ENCODE measurements around the gene JAK1. TPM values are rescaled to one million over a fixed set of nuclear protein-coding genes. Genes with fewer than 3 reads are reported as not detected.

Gene JAK1
- total RNA-seq, 2 donors from 2014 or later, result 106 to 136 TPM

DNA sequence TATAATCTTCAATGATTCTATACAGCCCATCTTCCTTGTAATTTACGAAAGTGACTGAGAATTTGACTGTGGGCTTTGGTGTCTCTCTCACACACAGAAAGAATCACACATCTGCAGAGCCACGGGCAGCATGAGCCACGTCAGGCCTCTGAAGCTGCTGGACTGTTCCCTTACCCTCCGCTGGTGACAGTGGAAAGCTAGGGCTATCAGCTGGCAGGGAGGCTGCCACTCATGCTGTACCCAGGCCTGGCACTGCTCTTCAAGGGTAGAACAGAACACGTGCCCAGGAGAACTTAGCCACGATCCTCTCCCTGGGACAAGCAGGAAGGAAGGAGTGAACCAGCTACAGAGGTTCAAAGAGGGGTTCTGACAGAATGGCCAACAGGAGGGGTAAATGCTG is 90.7 kb downstream of the JAK1 start:
- WGBS, 2 donors, result 47 to 64% methylated on average over 6 of the region's 6 CpGs
- TF ChIP-seq CTCF (IDR thresholded peaks at IDR 0.05) (no peak), POLR2A (IDR thresholded peaks at IDR 0.05) (no peak)
- ATAC-seq (no peak), DNase-seq (peak in 3 of 4 donors; percentile 27 to 57 (median 49))
- Histone ChIP-seq H3K27me3 (no peaks in the 10 kb centered on the region), H3K36me3 (replicated peaks in 1 of 2; ENCODE audit: insufficient read depth in 1 of 2, low read depth in 2 of 2) (peaks cover 0 to 13% of the 10 kb centered on the region in 2 donors), H3K4me1 (peaks cover 39% of the 10 kb centered on the region), H3K4me3 (no peak overlapping the region), H3K27ac (peak overlapping the region in 2 of 4 donors; percentile 22 to 29), H3K9me3 (no peaks in the 10 kb centered on the region)
- intact Hi-C loops (cut with DNase I), result no loop called here

DNA sequence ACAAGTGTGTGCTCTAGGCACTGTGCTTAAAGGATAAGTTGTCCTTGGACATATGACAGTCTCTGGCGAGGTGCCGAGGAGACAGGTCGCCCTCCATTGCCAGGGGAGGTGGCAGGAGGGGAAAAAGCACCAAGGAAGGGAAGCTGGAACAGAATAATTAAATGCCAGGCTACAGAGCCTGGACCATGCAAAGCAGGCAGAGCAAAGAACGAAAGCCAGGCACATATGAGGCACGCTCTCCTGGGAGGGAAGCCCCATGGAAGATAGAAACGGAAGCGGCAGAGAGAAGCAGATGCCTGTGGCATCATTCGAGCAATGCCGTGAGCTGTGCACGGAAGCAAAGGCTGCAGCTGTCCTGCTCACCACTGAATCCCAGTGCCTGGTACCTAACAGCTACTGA is 91.2 kb downstream of the JAK1 start:
- intact Hi-C loops (cut with DNase I), result no loop called here
- no peaks in the 10 kb centered on the region for H3K9me3 ChIP-seq
- H3K27me3 ChIP-seq, result no peaks in the 10 kb centered on the region
- H3K36me3 ChIP-seq (replicated peaks in 1 of 2; ENCODE audit: insufficient read depth in 1 of 2, low read depth in 2 of 2), result peaks cover 0 to 13% of the 10 kb centered on the region in 2 donors
- peak overlapping the region in 2 of 4 donors; percentile 22 to 29 for H3K27ac ChIP-seq
- TF ChIP-seq CTCF (IDR thresholded peaks at IDR 0.05), result no peak
- TF ChIP-seq POLR2A (IDR thresholded peaks at IDR 0.05), result no peak
- peak in 1 of 4 donors; percentile 53 for DNase-seq
- ATAC-seq, result no peak
- peaks cover 39% of the 10 kb centered on the region for H3K4me1 ChIP-seq
- WGBS, 2 donors, result 61 to 72% methylated on average over 10 of the region's 10 CpGs
- H3K4me3 ChIP-seq, result no peak overlapping the region

DNA sequence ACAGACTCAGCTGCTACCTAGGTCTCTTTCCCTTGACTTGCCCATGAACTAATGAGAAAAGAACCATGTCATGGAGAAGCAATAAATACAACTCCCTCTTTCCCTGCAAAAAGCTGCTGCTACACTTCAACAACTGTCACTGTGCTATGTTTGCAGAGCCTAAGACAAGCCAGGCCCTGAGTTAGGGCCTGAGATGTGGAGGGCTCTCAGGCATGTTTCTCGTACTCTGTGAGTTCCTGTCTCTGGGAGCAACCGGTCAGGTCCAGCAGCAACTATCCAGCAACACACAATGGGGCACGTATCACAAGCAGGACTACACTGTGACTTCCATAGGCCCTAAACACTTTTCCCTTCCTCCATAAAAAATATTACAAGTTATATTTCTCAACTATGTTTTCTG is 91.7 kb downstream of the JAK1 start:
- peaks cover 39% of the 10 kb centered on the region for H3K4me1 ChIP-seq
- ATAC-seq, result no peak
- 70 to 71% methylated on average over 3 of the region's 3 CpGs for WGBS, 2 donors
- H3K9me3 ChIP-seq, result no peaks in the 10 kb centered on the region
- H3K27me3 ChIP-seq, result no peaks in the 10 kb centered on the region
- no peak overlapping the region for H3K4me3 ChIP-seq
- intact Hi-C loops (cut with DNase I), result no loop called here
- H3K36me3 ChIP-seq (replicated peaks in 1 of 2; ENCODE audit: insufficient read depth in 1 of 2, low read depth in 2 of 2), result peaks cover 0 to 13% of the 10 kb centered on the region in 2 donors
- DNase-seq, result no peak
- TF ChIP-seq POLR2A (IDR thresholded peaks at IDR 0.05), result no peak
- TF ChIP-seq CTCF (IDR thresholded peaks at IDR 0.05), result no peak
- no peak overlapping the region for H3K27ac ChIP-seq

DNA sequence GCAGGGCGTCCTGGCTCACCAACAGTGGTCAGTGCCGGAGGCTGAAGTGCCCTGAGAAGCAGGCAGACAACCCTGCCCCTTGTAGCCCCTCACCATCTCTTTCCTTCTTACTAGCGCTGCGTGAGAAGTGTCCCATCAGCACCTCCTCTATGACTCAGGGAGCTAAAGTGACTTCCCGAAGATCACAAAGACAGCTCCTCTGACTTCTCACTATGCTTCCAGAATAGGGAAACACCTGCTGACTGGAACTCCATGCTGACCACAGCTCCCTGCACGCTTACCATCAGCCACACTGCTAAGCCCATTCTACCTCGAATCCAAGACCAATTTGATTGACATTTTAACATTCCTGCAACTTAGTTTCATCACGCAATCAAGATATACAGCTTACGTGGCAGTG is 92.8 kb downstream of the JAK1 start:
- no peak overlapping the region for H3K27ac ChIP-seq

More for the DNA sequence above, 92.8 kb downstream of the JAK1 start:
- Histone ChIP-seq H3K4me3 (no peak overlapping the region), H3K36me3 (replicated peaks in 1 of 2; ENCODE audit: insufficient read depth in 1 of 2, low read depth in 2 of 2) (peaks cover 0 to 15% of the 10 kb centered on the region in 2 donors), H3K4me1 (peaks cover 30% of the 10 kb centered on the region), H3K9me3 (no peaks in the 10 kb centered on the region), H3K27me3 (no peaks in the 10 kb centered on the region)
- no peak for DNase-seq
- no peak for TF ChIP-seq POLR2A (IDR thresholded peaks at IDR 0.05)
- no peak for TF ChIP-seq CTCF (IDR thresholded peaks at IDR 0.05)
- no peak for ATAC-seq
- intact Hi-C loops (cut with DNase I), result no loop called here
- WGBS, 2 donors, result 93 to 95% methylated on average over 9 of the region's 9 CpGs
